ENCODE measurements around the gene UROC1.

The UROC1 gene

GRCh38 chr3:126510308-126510910, 7.2 kb downstream of the UROC1 start:
- no peak for TF ChIP-seq SP1 (IDR thresholded peaks at IDR 0.05)
- no peak for TF ChIP-seq FOXM1 (IDR thresholded peaks at IDR 0.05; ENCODE audit: borderline replicate concordance)
- no peak for TF ChIP-seq TARDBP (IDR thresholded peaks at IDR 0.05)
- no peak for TF ChIP-seq L3MBTL2 (conservative IDR thresholded peaks at IDR 0.05)
- no peak for TF ChIP-seq BHLHE40 (IDR thresholded peaks at IDR 0.05; ENCODE audit: borderline replicate concordance)
- no peak for TF ChIP-seq FOXA1 (IDR thresholded peaks at IDR 0.05)
- TF ChIP-seq, protein P1, sequence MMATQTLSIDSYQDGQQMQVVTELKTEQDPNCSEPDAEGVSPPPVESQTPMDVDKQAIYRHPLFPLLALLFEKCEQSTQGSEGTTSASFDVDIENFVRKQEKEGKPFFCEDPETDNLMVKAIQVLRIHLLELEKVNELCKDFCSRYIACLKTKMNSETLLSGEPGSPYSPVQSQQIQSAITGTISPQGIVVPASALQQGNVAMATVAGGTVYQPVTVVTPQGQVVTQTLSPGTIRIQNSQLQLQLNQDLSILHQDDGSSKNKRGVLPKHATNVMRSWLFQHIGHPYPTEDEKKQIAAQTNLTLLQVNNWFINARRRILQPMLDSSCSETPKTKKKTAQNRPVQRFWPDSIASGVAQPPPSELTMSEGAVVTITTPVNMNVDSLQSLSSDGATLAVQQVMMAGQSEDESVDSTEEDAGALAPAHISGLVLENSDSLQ (IDR thresholded peaks at IDR 0.05), result no peak
- no peak for TF ChIP-seq CTBP1 (IDR thresholded peaks at IDR 0.05; ENCODE audit: borderline replicate concordance)
- TF ChIP-seq ARNT (IDR thresholded peaks at IDR 0.05), result no peak
- no peak for TF ChIP-seq FOXK2 (IDR thresholded peaks at IDR 0.05)
- no peak for TF ChIP-seq ELF4 (IDR thresholded peaks at IDR 0.05)
- TF ChIP-seq LEF1 (IDR thresholded peaks at IDR 0.05; ENCODE audit: borderline replicate concordance), result no peak
- DNase-seq (ENCODE audit: extremely low spot score), result no peak
- POLR2A ChIA-PET, result no interaction called here
- CTCF ChIA-PET, result interaction anchor here (2.1 kb wide), 1 partner anchor 13 kb away, joined by 6 read pairs; the partner anchor contains the start of gene CHST13

DNA sequence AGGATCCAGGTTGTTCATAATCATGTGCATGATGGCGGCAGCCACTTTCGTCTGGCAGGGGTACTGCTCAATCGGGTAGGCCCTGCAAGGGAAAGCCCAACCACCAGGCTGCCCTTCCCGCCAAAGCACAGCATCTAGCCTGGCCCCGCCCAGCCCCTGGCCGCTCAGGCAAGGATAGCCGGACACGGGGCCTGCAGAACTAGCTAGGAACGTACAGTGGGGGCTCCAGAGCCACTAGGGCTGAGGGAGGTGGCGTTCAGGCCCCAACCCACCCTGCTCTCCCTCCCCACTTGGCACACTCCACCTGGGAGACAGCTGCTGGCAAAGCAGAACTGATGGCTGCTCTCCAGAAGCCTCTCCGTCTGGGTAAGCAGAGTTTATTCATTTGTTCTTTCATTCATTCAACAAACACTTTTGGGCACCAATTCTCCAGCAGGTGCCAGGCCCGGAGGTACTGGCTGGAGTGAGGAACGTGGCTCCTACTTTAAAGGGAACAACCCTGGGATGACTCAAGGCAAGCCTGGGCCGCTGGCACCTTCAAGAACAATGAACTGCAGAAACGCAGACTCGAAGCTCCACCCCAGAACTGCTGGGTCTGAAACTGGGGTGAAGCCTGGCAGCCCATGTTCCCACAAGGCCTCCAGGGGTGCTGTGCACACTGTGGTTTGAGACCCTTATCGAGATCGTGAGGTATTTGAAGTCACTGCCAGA, 7.8 kb downstream of the UROC1 start:
- TF ChIP-seq HDGF (IDR thresholded peaks at IDR 0.05; ENCODE audit: borderline replicate concordance) (no peak), LEF1 (IDR thresholded peaks at IDR 0.05; ENCODE audit: borderline replicate concordance) (no peak)
- CTCF ChIA-PET, result interaction anchor here (2.1 kb wide), 1 partner anchor 13 kb away, joined by 6 read pairs; the partner anchor contains the start of gene CHST13
- DNase-seq (ENCODE audit: extremely low spot score), result no peak
- POLR2A ChIA-PET, result no interaction called here

DNA sequence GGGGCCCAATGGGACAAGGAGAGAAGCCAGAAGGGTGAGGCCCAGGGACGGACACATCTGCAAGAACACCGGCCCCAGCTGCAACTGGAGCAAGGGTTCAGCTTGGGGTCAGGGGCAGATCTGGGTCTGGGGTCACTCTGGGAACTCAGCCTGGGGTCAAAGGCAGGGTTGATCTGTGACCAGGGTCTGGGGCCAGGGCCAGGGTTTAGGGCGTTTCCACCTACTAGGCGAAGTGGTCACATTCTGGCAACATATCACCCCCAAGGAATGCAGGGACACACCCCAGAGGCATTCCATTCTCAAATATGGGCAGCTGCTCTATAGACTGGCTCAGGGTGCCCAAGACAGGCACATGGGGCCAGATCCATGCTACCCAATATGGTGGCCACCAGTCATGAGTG, 9.0 kb downstream of the UROC1 start:
- CTCF ChIA-PET, result no interaction called here

GRCh38 chr3:126507886-126508285, 9.7 kb downstream of the UROC1 start:
- ChIA-PET POLR2A (no interaction called here), CTCF (no interaction called here)
- TF ChIP-seq HDGF (IDR thresholded peaks at IDR 0.05; ENCODE audit: borderline replicate concordance) (no peak), FOXK2 (IDR thresholded peaks at IDR 0.05) (no peak), L3MBTL2 (conservative IDR thresholded peaks at IDR 0.05) (no peak), TARDBP (IDR thresholded peaks at IDR 0.05) (no peak), ARNT (IDR thresholded peaks at IDR 0.05) (no peak), SP1 (IDR thresholded peaks at IDR 0.05) (no peak), CTBP1 (IDR thresholded peaks at IDR 0.05; ENCODE audit: borderline replicate concordance) (no peak), FOXM1 (IDR thresholded peaks at IDR 0.05; ENCODE audit: borderline replicate concordance) (no peak), SUZ12 (IDR thresholded peaks at IDR 0.05) (no peak), LEF1 (IDR thresholded peaks at IDR 0.05; ENCODE audit: borderline replicate concordance) (no peak), NFRKB (IDR thresholded peaks at IDR 0.05) (no peak)
- TF ChIP-seq, protein P1 (IDR thresholded peaks at IDR 0.05), result no peak
- DNase-seq (ENCODE audit: extremely low spot score), result no peak

More for the DNA sequence above, 9.0 kb downstream of the UROC1 start:
- no peak for TF ChIP-seq NFRKB (IDR thresholded peaks at IDR 0.05)
- no peak for TF ChIP-seq ELF4 (IDR thresholded peaks at IDR 0.05)
- TF ChIP-seq BHLHE40 (IDR thresholded peaks at IDR 0.05; ENCODE audit: borderline replicate concordance), result no peak
- no peak for TF ChIP-seq SP1 (IDR thresholded peaks at IDR 0.05)
- TF ChIP-seq, protein P1 (IDR thresholded peaks at IDR 0.05), result no peak
- TF ChIP-seq SUZ12 (IDR thresholded peaks at IDR 0.05), result no peak
- TF ChIP-seq CTBP1 (IDR thresholded peaks at IDR 0.05; ENCODE audit: borderline replicate concordance), result no peak
- DNase-seq (ENCODE audit: extremely low spot score), result no peak
- POLR2A ChIA-PET, result no interaction called here

DNA sequence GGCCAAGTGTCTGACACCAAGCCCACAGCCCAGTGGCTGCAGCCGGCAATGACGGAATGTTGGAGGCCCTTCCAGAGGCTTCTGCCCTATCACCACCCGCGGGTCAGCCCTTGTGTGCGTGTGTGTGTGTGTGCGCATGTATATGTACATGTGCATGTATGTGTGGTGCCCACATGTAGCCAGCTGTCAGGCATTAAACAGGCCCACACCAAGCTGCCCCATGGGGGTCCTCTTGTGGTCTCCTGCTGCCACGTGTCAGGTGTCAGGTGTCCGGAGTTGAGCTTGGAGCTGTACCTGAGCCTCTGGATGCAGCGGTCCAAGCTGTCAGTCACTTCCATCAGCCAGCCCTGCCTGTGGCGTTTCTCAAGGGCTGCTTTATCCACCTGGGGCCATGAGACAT, 13.9 kb downstream of the UROC1 start:
- DNase-seq (ENCODE audit: extremely low spot score), result no peak
- CTCF ChIA-PET, result no interaction called here
- TF ChIP-seq SUZ12 (IDR thresholded peaks at IDR 0.05) (no peak), LEF1 (IDR thresholded peaks at IDR 0.05; ENCODE audit: borderline replicate concordance) (no peak), CTBP1 (IDR thresholded peaks at IDR 0.05; ENCODE audit: borderline replicate concordance) (no peak), FOXK2 (IDR thresholded peaks at IDR 0.05) (no peak), ZNF384 (IDR thresholded peaks at IDR 0.05) (no peak), FOXA1 (IDR thresholded peaks at IDR 0.05) (no peak), HDGF (IDR thresholded peaks at IDR 0.05; ENCODE audit: borderline replicate concordance) (no peak), L3MBTL2 (conservative IDR thresholded peaks at IDR 0.05) (no peak), ELF4 (IDR thresholded peaks at IDR 0.05) (no peak), SP1 (IDR thresholded peaks at IDR 0.05) (no peak), FOXM1 (IDR thresholded peaks at IDR 0.05; ENCODE audit: borderline replicate concordance) (no peak), NFRKB (IDR thresholded peaks at IDR 0.05) (no peak), TARDBP (IDR thresholded peaks at IDR 0.05) (no peak), BHLHE40 (IDR thresholded peaks at IDR 0.05; ENCODE audit: borderline replicate concordance) (no peak), ARNT (IDR thresholded peaks at IDR 0.05) (no peak)
- TF ChIP-seq, protein P1 (IDR thresholded peaks at IDR 0.05), result no peak
- POLR2A ChIA-PET, result no interaction called here
